Stomach (tissue), 4 donors: ENCODE data around the gene RPGR.

Experiments
- CTCF ChIP-seq, 7 experiments: fragments of 450-650 bp in 4 of 7; fragments of 200-600 bp in 3 of 7; sonication (generic) in 3 of 7; IDR thresholded peaks; one replicate each; pipeline ENCODE4 v1.5.1; 2016 to 2019; ENCODE audit warnings: antibody characterized with exemption in 7 of 7, control low read depth in 2 of 7, mild to moderate bottlenecking in 1 of 7
- POLR2A ChIP-seq, 4 donors: fragments of 450-650 bp; IDR thresholded peaks; one replicate each; pipeline ENCODE4 v1.6.1; 2016; ENCODE audit warnings: antibody characterized with exemption in 4 of 4, control low read depth in 2 of 4, mild to moderate bottlenecking in 1 of 4, moderate library complexity in 1 of 4

GRCh38 chrX:38318606-38319005, 8.7 kb downstream of the RPGR start:
- TF ChIP-seq CTCF (IDR thresholded peaks at IDR 0.05): no peak
- TF ChIP-seq POLR2A (IDR thresholded peaks at IDR 0.05): no peak
